Activated T-cell treated with anti-CD3 and anti-CD28 coated beads for 48 hours (primary cell): ENCODE results near the gene INVS.
"Not testable (repeated sequence)": the region's sequence is repeated elsewhere in the genome, so short reads cannot be mapped to it uniquely, and the experiment has no call there.

Source experiments
- DNase-seq: peaks from one replicate; pipeline ENCODE4 v3.0.0-alpha.2; 2020; ENCODE audit warnings: low read depth

The INVS gene

DNA sequence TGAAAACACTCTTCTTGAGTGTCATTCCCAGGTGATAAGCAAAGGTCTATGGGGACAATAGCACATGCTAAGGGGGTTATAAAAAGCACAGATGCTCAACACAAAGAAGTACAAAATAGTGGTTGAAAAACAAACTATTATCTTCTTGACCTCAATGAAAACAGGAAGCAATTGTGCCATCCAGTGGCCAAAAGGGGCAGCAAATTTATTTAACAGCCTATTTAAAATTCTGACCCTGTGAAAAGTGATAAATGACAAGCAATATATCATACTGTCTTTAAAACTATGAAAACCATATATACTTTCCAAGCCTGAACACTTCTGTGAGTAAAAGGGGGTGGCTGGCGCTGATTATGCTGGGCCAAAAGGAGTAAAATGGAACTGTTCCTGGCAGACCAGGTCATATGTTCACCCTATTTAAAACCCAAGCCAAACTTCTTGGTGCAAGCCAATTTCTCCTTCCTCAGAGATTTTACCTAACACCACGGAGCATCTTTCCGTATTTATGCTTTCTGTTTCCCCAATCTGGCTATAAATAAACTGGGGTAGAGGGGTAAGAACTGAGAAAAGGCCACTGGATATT lies 224.0 kb downstream of the INVS start:
- no peak for DNase-seq

- no peak for DNase-seq
These were observed 225.7 kb downstream of the INVS start for GRCh38 chr9:100324594-100325200.

DNA sequence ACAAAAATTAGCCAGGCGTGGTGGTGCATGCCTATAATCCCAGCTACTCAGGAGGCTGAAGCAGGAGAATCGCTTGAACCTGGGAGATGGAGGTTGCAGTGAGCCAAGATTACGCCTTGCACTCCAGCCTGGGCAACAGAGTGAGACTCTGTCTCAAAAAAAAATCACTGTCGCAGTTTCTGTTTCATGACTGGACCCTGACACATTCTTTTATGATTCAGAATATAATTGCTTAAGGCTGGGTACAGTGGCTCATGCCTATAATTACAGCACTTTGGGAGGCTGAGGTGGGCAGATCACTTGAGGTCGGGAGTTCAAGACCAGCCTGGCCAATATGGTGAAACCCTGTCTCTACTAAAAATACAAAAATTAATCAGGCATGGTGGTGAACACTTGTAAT lies 239.7 kb downstream of the INVS start:
- DNase-seq: not testable (repeated sequence)

GRCh38 chr9:100340224-100340623 lies 241.2 kb downstream of the INVS start:
- DNase-seq: no peak

- no peak for DNase-seq
These were observed 242.8 kb downstream of the INVS start for GRCh38 chr9:100341889-100342288.

DNA sequence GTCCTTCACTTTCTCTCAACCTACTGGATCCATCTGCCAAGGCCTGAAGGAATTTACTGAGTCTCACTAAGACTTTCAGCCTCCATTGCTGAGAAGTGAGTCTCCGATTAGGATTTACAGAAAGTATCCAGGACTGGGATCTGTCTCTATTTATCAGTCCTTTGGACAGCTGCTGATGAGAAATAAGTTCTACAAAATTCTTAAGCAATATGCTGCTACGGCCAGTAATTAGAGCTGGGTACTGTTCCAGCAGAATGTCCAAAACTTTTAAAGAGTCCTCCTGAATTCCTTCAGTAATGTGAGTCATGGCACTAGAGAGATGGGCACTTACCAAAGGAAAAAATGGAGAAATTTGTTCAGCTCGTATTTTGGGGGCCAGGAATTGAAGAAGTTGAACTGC lies 247.8 kb downstream of the INVS start:
- DNase-seq: no peak

GRCh38 chr9:100350188-100350587 lies 251.1 kb downstream of the INVS start:
- no peak for DNase-seq
